ENCODE data around the gene ZNF771.

ZNF771 gene

DNA sequence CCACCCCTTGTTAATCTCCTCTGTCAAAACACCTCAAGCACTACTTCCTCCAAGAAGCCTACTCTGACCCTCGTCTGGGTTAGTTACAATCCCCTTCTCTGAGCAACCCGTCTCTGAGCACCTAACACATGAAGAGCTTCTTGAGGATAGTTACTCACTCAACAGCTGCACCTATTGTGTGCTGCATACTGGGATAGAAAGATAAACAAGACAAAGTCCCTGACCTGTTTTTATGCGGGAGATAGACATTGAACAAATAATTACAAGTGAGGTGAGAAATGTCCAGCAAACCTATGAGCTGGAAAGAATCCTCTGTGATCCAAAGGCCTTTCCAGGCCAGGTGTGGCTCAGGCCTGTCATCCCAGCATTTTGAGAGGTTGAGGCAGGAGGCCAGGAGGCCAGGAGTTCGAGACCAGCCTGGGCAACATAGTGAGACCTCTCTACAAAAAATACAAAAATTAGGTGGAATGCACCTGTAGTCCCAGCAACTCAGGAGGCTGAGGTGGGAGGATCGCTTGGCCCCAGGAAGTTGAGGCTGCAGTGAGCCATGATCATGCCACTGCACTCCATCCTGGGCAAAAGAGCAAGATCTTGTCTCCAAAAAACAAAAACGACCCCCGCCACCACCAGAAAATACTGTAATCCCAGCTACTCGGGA lies 5.5 kb upstream of the ZNF771 start:
- no peaks in the 10 kb centered on the region for H3K27me3 ChIP-seq (ENCODE audit: insufficient read depth, low read depth)
- H3K4me3 ChIP-seq (IDR thresholded peaks at IDR 0.05; ENCODE audit: insufficient read depth, low read depth, low read length): no peak overlapping the region
- H4K20me1 ChIP-seq (ENCODE audit: insufficient read depth): no peaks in the 10 kb centered on the region
- no peak overlapping the region for H3K9ac ChIP-seq
- peaks cover 7% of the 10 kb centered on the region for H3K4me1 ChIP-seq (ENCODE audit: low read depth, poor library complexity, severe bottlenecking)
- no peak overlapping the region for H3K4me2 ChIP-seq
- no peak overlapping the region for H2AFZ ChIP-seq (ENCODE audit: low read depth)
- H3K79me2 ChIP-seq (ENCODE audit: insufficient read depth, low read depth): peaks cover 3% of the 10 kb centered on the region; the same call in 1 of the 2 replicates
- H3K27ac ChIP-seq: no peak overlapping the region
- 0 out of 2 replicates have a peak, but pooled peaks cover 3% of the 10 kb centered on the region for H3K36me3 ChIP-seq (ENCODE audit: insufficient read depth)
- TF ChIP-seq, protein P1, sequence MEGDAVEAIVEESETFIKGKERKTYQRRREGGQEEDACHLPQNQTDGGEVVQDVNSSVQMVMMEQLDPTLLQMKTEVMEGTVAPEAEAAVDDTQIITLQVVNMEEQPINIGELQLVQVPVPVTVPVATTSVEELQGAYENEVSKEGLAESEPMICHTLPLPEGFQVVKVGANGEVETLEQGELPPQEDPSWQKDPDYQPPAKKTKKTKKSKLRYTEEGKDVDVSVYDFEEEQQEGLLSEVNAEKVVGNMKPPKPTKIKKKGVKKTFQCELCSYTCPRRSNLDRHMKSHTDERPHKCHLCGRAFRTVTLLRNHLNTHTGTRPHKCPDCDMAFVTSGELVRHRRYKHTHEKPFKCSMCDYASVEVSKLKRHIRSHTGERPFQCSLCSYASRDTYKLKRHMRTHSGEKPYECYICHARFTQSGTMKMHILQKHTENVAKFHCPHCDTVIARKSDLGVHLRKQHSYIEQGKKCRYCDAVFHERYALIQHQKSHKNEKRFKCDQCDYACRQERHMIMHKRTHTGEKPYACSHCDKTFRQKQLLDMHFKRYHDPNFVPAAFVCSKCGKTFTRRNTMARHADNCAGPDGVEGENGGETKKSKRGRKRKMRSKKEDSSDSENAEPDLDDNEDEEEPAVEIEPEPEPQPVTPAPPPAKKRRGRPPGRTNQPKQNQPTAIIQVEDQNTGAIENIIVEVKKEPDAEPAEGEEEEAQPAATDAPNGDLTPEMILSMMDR (conservative IDR thresholded peaks at IDR 0.05; ENCODE audit: low read depth, low read length): no peak

DNA sequence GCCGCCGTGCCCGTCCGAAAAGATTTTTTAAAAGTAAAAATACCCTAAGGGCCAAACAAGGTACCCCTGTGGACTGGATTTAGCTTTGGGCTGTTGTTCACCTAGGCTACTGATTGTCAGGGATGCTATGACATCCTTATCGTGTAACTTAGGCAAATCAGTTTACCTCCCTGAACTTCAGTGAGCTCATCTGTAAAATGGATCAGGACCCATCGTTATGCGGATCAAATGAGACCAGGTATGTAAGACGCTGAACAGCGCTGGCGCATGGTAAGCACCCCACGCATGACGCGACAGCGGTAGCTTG lies 658 bp upstream of the ZNF771 start:
- TF ChIP-seq, protein P1 (conservative IDR thresholded peaks at IDR 0.05; ENCODE audit: low read depth, low read length): no peak
- H3K27ac ChIP-seq: peak overlapping the region; percentile 71
- peak overlapping the region; percentile 24 for H3K4me3 ChIP-seq (IDR thresholded peaks at IDR 0.05; ENCODE audit: insufficient read depth, low read depth, low read length)
- H3K9ac ChIP-seq: peak overlapping the region; percentile 89
- H2AFZ ChIP-seq (ENCODE audit: low read depth): peak overlapping the region; percentile 86
- H3K4me2 ChIP-seq: peak overlapping the region; percentile 86
- no peaks in the 10 kb centered on the region for H4K20me1 ChIP-seq (ENCODE audit: insufficient read depth)
- H3K27me3 ChIP-seq (ENCODE audit: insufficient read depth, low read depth): no peaks in the 10 kb centered on the region
- 0 out of 2 replicates have a peak, but pooled peaks cover 4% of the 10 kb centered on the region for H3K79me2 ChIP-seq (ENCODE audit: insufficient read depth, low read depth)
- H3K4me1 ChIP-seq (ENCODE audit: low read depth, poor library complexity, severe bottlenecking): peaks cover 24% of the 10 kb centered on the region
- H3K36me3 ChIP-seq (ENCODE audit: insufficient read depth): no peaks in the 10 kb centered on the region

DNA sequence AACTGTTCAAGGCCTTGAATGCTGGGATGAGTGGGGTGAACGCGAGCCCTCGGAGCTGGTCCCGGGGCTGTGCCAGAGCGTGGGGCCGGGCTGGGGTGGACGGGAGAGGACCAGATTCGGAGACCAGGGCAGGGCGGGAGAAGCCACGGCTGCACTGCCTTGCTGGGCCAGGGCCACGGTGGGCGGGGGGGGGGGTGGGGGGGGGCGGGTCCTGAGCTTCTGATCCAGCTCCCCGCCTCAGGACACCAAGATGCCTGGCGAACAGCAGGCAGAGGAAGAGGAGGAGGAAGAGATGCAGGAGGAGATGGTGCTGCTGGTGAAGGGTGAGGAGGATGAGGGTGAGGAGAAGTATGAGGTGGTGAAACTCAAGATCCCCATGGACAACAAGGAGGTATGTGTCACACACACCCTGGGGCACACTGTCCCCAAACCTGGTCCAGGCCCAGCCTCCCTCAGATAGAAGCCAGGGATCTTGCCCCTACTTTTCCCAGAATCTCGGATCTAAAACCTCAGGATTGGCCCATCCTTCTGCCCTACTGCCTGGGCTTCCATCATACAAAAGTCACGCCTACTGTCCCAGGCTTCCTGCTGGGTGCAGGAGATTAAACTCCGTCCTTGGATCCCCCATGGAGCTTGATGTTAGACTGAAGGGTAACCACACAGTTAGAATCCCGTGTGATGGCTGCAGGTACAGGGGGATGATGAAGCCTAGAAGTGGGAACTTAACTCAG lies 563 bp downstream of the ZNF771 start:
- Histone ChIP-seq H2AFZ (ENCODE audit: low read depth) (peak overlapping the region; percentile 86), H3K4me1 (ENCODE audit: low read depth, poor library complexity, severe bottlenecking) (peaks cover 36% of the 10 kb centered on the region), H3K27me3 (ENCODE audit: insufficient read depth, low read depth) (no peaks in the 10 kb centered on the region), H4K20me1 (ENCODE audit: insufficient read depth) (no peaks in the 10 kb centered on the region), H3K79me2 (ENCODE audit: insufficient read depth, low read depth) (0 out of 2 replicates have a peak, but pooled peaks cover 8% of the 10 kb centered on the region), H3K4me2 (peak overlapping the region; percentile 86), H3K9ac (peak overlapping the region; percentile 89), H3K36me3 (ENCODE audit: insufficient read depth) (no peaks in the 10 kb centered on the region), H3K4me3 (IDR thresholded peaks at IDR 0.05; ENCODE audit: insufficient read depth, low read depth, low read length) (peak overlapping the region; percentile 56), H3K27ac (peak overlapping the region; percentile 71)
- TF ChIP-seq, protein P1 (conservative IDR thresholded peaks at IDR 0.05; ENCODE audit: low read depth, low read length): no peak

DNA sequence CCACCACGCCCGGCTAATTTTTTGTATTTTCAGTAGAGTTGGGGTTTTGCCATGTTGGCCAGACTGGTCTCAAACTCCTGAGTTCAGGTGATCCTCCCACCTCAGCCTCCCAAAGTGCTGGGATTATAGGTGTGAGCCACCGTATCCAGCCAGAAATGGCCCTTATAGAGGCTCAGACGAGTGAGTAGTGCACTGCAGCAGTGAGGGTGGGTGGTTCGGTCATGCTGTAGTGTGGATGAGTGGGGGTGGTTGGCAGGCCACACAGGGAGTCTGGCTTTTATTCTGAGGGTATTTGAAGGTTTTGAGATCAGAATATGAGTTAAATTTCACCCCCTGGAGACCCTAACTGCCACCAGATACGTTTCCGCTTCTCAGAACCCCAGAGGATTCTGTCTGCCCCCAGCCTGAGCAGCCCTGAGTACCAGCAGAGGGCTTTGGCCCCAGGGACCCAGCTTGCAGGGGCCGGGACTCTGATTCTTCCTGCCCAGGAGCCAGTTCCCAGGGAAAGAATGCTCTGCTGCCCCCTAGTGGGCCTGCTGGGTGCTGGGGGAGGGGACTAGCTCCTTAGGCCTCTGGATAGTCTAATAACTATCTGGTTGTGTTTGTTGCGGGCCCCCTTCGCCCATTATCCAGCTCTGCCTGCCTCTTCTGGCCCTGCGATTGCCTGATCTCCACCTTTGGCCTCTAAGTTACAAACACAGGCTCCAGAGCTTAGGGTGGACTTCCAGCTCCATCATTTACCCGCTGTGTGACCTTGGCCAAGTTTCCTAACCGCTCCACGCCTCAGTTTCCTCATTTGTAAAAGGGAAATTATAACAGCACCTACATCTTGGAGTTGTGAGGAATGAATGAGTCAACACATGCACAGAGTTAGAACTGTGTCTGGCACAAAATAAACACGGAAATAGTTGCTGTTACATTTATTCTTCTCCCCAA lies 2.0 kb downstream of the ZNF771 start:
- H2AFZ ChIP-seq (ENCODE audit: low read depth): no peak overlapping the region
- H3K4me2 ChIP-seq: peak overlapping the region; percentile 72; the same call in 1 of the 2 replicates
- peaks cover 8% of the 10 kb centered on the region; the same call in 1 of the 2 replicates for H3K79me2 ChIP-seq (ENCODE audit: insufficient read depth, low read depth)
- no peak overlapping the region; the same call in 1 of the 2 replicates for H3K27ac ChIP-seq
- H3K27me3 ChIP-seq (ENCODE audit: insufficient read depth, low read depth): no peaks in the 10 kb centered on the region
- no peak overlapping the region for H3K9ac ChIP-seq
- H3K4me3 ChIP-seq (IDR thresholded peaks at IDR 0.05; ENCODE audit: insufficient read depth, low read depth, low read length): no peak overlapping the region
- no peaks in the 10 kb centered on the region for H3K36me3 ChIP-seq (ENCODE audit: insufficient read depth)
- H3K4me1 ChIP-seq (ENCODE audit: low read depth, poor library complexity, severe bottlenecking): peaks cover 38% of the 10 kb centered on the region
- H4K20me1 ChIP-seq (ENCODE audit: insufficient read depth): no peaks in the 10 kb centered on the region
- TF ChIP-seq, protein P1 (conservative IDR thresholded peaks at IDR 0.05; ENCODE audit: low read depth, low read length): peak; percentile 97

All from KMS-11 (cell line).